Upper lobe of left lung (tissue), 6 donors: ENCODE results near the gene TBC1D1. TPM values are rescaled to one million over a fixed set of nuclear protein-coding genes. Genes with fewer than 3 reads are reported as not detected.
A peak's percentile ranks its signal among the peaks of the same experiment; 100 is the strongest.

Experiments
- ATAC-seq, 2 donors: fragments of 200-7000 bp; cut with Tn5 transposase; one replicate each; pipeline ENCODE4 v1.9.1; 2022; ENCODE audit warnings: mild to moderate bottlenecking in 2 of 2, moderate library complexity in 2 of 2; ENCODE audit not compliant: low FRiP score in 2 of 2
- DNase-seq, 2 donors: peaks; one replicate each; pipeline ENCODE4 v3.0.0-alpha.2; 2019 to 2020
- H3K27ac ChIP-seq, 4 donors: fragments of 200-600 bp; sonication (generic); one replicate each; pipeline ENCODE4 v1.5.1; 2016 to 2019
- H3K27me3 ChIP-seq, 4 donors: fragments of 200-600 bp; sonication (generic); one replicate each; pipeline ENCODE4 v1.5.1; 2017 to 2019
- H3K36me3 ChIP-seq, 4 donors: fragments of 200-600 bp; sonication (generic); one replicate each; pipeline ENCODE4 v1.5.1; 2016 to 2019
- H3K4me1 ChIP-seq, 4 donors: fragments of 200-600 bp; sonication (generic); one replicate each; pipeline ENCODE4 v1.5.1; 2018 to 2019
- H3K4me3 ChIP-seq, 4 donors: fragments of 200-600 bp; sonication (generic); one replicate each; pipeline ENCODE4 v1.5.1; 2017 to 2019; ENCODE audit warnings: mild to moderate bottlenecking in 2 of 4, moderate library complexity in 1 of 4
- H3K9me3 ChIP-seq, 4 donors: fragments of 200-600 bp; sonication (generic); one replicate each; pipeline ENCODE4 v1.5.1; 2018 to 2019
- CTCF ChIP-seq, 6 experiments: fragments of 450-650 bp in 4 of 6; fragments of 200-600 bp in 2 of 6; sonication (generic) in 2 of 6; IDR thresholded peaks; one replicate each; pipeline ENCODE4 v1.5.1; 2016 to 2019; ENCODE audit warnings: antibody characterized with exemption in 6 of 6
- EP300 ChIP-seq, 4 donors: sonication (generic); formaldehyde crosslinking; IDR thresholded peaks; one replicate each; pipeline ENCODE4 v1.5.1; 2017; ENCODE audit warnings: antibody characterized with exemption in 4 of 4, control low read depth in 2 of 4
- POLR2A ChIP-seq, 4 donors: fragments of 450-650 bp; IDR thresholded peaks; one replicate each; pipeline ENCODE4 v1.5.1; 2016 to 2017; ENCODE audit warnings: antibody characterized with exemption in 4 of 4, mild to moderate bottlenecking in 2 of 4
- POLR2AphosphoS5 ChIP-seq, 2 donors: sonication (generic); formaldehyde crosslinking; IDR thresholded peaks; one replicate each; pipeline ENCODE4 v1.5.1; 2017; ENCODE audit warnings: antibody characterized with exemption in 2 of 2
- WGBS, 2 donors: methylation state at CpG; one replicate each; pipeline ENCODE4 v1.1.5; 2017 to 2018; 5-methylcytosine and 5-hydroxymethylcytosine counted together
- total RNA-seq, 6 donors: library from RNA; depleted of rRNA in 4 of 6; stranded (reverse); fragments of >200 nt in 4 of 6; gene quantifications; one replicate each; pipeline versions ENCODE4 v1.1.0 to v1.2.1, GENCODE V29; 2016 to 2021
- donor health status: DM: no; HTN: no; CAD: no; lungs with moderate emphysema.
- donor health status: DM: no; HTN: yes; CAD: no; lungs with severe emphysema.

Gene TBC1D1
- total RNA-seq, 6 donors from 2014 or later: 45.1 to 68.1 (median 58.0) TPM

- H3K9me3 ChIP-seq: no peaks in the 10 kb centered on the region
- TF ChIP-seq POLR2AphosphoS5 (IDR thresholded peaks at IDR 0.05): no peak
- TF ChIP-seq EP300 (IDR thresholded peaks at IDR 0.05): no peak
- TF ChIP-seq CTCF (IDR thresholded peaks at IDR 0.05): no peak
- TF ChIP-seq POLR2A (IDR thresholded peaks at IDR 0.05): no peak
Measured at GRCh38 chr4:38181286-38181685, 290.4 kb downstream of the TBC1D1 start.

GRCh38 chr4:38182334-38182998 lies 291.6 kb downstream of the TBC1D1 start:
- WGBS, 2 donors: 94 to 97% methylated on average over 14 to 23 of the region's 40 CpGs
- no peaks in the 10 kb centered on the region for H3K9me3 ChIP-seq
- no peaks in the 10 kb centered on the region for H3K27me3 ChIP-seq
- peaks cover 14 to 20% (median 15%) of the 10 kb centered on the region in 4 donors for H3K4me1 ChIP-seq
- no peak overlapping the region for H3K27ac ChIP-seq
- H3K36me3 ChIP-seq: no peaks in the 10 kb centered on the region
- H3K4me3 ChIP-seq: no peak overlapping the region
- ATAC-seq (no peak), DNase-seq (peak in 1 of 2 donors; percentile 82)
- no peak for TF ChIP-seq POLR2A (IDR thresholded peaks at IDR 0.05)
- no peak for TF ChIP-seq EP300 (IDR thresholded peaks at IDR 0.05)
- TF ChIP-seq CTCF (IDR thresholded peaks at IDR 0.05): no peak
- TF ChIP-seq POLR2AphosphoS5 (IDR thresholded peaks at IDR 0.05): no peak

More at GRCh38 chr4:38181286-38181685, 290.4 kb downstream of the TBC1D1 start:
- no peak for DNase-seq
- ATAC-seq: no peak
- Histone ChIP-seq H3K4me3 (no peak overlapping the region), H3K36me3 (no peaks in the 10 kb centered on the region), H3K27me3 (no peaks in the 10 kb centered on the region), H3K27ac (no peak overlapping the region), H3K4me1 (peaks cover 17 to 27% (median 25%) of the 10 kb centered on the region in 4 donors)
- 79 to 92% methylated on average over 3 of the region's 3 CpGs for WGBS, 2 donors

GRCh38 chr4:38184404-38184803 lies 293.5 kb downstream of the TBC1D1 start:
- Histone ChIP-seq H3K36me3 (no peaks in the 10 kb centered on the region), H3K27ac (no peak overlapping the region), H3K4me1 (peaks cover 8 to 11% (median 10%) of the 10 kb centered on the region in 4 donors), H3K27me3 (no peaks in the 10 kb centered on the region), H3K9me3 (no peaks in the 10 kb centered on the region), H3K4me3 (no peak overlapping the region)
- no peak for ATAC-seq
- TF ChIP-seq POLR2AphosphoS5 (IDR thresholded peaks at IDR 0.05) (no peak), CTCF (IDR thresholded peaks at IDR 0.05) (peak in 1 of 6 experiments; percentile 7)
- WGBS, 2 donors: 88 to 89% methylated on average over 8 of the region's 8 CpGs
- DNase-seq: no peak

- WGBS, 2 donors: 85 to 87% methylated on average over 5 of the region's 5 CpGs
- H3K27ac ChIP-seq: no peak overlapping the region
- no peaks in the 10 kb centered on the region for H3K27me3 ChIP-seq
- no peak for DNase-seq
- no peaks in the 10 kb centered on the region for H3K36me3 ChIP-seq
- no peak for TF ChIP-seq POLR2AphosphoS5 (IDR thresholded peaks at IDR 0.05)
- no peak for TF ChIP-seq CTCF (IDR thresholded peaks at IDR 0.05)
- no peak for TF ChIP-seq EP300 (IDR thresholded peaks at IDR 0.05)
- TF ChIP-seq POLR2A (IDR thresholded peaks at IDR 0.05): no peak
- no peaks in the 10 kb centered on the region for H3K9me3 ChIP-seq
- H3K4me1 ChIP-seq: peaks cover 0 to 3% (median under 1%) of the 10 kb centered on the region in 4 donors
- no peak overlapping the region for H3K4me3 ChIP-seq
- ATAC-seq: no peak
Measured at GRCh38 chr4:38185406-38186144, 294.7 kb downstream of the TBC1D1 start.
